ENCODE measurements around the gene BATF.

Gene BATF

DNA sequence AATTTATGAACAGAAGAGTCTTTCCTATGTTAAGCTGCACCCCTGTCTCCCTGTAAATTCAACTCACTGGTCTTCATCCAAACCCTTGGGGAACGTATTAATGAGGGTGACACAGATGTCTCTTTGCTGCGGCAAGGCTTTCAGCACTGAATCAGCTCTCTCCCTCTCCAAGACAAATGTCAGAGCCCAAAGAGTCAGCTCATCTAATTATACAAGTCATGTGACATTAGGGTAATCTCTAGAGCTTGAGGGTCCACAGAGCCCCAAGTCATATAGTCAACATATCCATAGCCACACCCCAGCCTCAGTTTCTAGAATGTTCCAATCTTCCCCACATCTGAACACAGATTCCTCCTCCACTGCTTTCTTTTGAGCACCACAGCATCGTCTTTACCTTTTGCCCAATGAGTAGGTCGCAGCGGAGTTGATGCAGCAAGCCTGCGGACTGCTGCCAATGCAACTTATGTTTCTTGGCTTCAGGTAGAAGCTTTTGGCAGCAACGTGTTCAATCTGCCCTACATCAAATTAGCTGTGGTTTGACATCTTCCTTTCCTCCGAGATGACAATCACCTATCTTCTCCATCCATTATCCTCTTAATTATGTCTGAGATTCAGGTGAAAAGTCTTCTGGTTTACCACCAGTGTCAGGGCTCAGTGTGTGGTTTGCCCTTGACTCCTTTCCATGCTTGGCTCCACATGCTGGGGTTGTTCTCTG, 5.3 kb downstream of the BATF start:
- POLR2A ChIA-PET: interaction anchor here (1.5 kb wide), 1 partner anchor 12 kb away, joined by 6 read pairs; no protein-coding TSS in a partner anchor

DNA sequence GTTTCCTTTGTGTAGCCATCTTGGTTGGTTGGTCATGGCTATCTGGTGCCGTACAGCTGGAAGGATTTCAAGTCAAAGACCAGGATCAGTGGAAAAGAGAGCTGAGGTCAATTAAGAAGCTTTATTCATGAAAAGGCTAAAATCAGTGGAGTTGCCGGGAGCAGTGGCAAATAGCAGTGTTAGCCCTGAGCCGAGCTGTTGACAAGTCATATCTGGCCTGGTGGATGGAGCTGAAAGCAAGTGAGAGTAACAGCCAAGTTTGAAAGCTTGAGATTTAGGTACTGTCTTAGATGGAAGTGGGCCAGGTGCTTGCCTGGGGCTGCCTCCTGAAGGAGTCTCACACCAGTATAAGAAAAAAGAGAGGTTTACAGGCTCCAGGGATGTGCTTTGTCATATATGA, 9.0 kb downstream of the BATF start:
- no peak for DNase-seq (ENCODE audit: extremely low spot score)
- TF ChIP-seq, protein P1, sequence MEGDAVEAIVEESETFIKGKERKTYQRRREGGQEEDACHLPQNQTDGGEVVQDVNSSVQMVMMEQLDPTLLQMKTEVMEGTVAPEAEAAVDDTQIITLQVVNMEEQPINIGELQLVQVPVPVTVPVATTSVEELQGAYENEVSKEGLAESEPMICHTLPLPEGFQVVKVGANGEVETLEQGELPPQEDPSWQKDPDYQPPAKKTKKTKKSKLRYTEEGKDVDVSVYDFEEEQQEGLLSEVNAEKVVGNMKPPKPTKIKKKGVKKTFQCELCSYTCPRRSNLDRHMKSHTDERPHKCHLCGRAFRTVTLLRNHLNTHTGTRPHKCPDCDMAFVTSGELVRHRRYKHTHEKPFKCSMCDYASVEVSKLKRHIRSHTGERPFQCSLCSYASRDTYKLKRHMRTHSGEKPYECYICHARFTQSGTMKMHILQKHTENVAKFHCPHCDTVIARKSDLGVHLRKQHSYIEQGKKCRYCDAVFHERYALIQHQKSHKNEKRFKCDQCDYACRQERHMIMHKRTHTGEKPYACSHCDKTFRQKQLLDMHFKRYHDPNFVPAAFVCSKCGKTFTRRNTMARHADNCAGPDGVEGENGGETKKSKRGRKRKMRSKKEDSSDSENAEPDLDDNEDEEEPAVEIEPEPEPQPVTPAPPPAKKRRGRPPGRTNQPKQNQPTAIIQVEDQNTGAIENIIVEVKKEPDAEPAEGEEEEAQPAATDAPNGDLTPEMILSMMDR (IDR thresholded peaks at IDR 0.05; ENCODE audit: control extremely low read depth, extremely low read depth, low read depth, missing control alignments): no peak
- ChIA-PET POLR2A (no interaction called here), CTCF (interaction anchor here (1.2 to 7.3 kb wide), 6 partner anchors 9 to 42 kb away, joined by 3 to 63 read pairs (median 6); no protein-coding TSS in a partner anchor)

More for the DNA sequence above, 5.3 kb downstream of the BATF start:
- DNase-seq (ENCODE audit: extremely low spot score): no peak
- CTCF ChIA-PET: interaction anchor here (1.3 to 7.3 kb wide), 7 partner anchors 10 to 40 kb away, joined by 3 to 63 read pairs (median 5); no protein-coding TSS in a partner anchor
- TF ChIP-seq, protein P1 (IDR thresholded peaks at IDR 0.05; ENCODE audit: control extremely low read depth, extremely low read depth, low read depth, missing control alignments): no peak

DNA sequence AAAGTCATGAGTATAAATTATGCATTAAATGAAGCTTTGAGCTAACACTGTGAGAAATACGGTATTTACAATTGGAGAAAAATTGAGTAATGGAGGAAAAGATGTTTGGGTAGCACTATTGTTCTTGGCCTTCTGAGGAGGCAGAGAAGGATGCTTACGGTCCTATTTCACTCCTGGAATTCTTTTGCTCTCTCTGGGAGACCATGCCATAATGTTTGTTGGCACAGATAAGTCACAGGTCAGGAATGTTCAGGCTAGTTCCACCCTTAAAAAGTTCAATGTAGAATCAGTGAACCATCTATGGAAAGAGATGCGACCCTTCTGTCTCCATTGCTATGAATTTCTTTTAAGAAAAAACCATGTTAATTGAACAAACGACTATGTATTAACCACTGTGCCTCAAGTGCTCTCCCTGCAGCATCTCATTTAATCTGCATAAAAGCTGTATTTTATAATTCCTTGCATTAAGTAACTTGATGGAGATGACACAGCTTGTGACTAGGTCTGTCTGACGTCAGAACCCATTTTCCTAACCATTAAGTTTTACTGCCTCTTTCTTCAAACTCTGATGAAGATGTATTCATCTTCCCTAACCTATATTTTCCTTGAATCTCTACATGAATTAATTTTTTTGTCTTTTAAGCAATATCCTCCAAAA, 9.5 kb downstream of the BATF start:
- DNase-seq (ENCODE audit: extremely low spot score): no peak
- TF ChIP-seq, protein P1 (IDR thresholded peaks at IDR 0.05; ENCODE audit: control extremely low read depth, extremely low read depth, low read depth, missing control alignments): no peak
- CTCF ChIA-PET: interaction anchor here (1.2 to 7.3 kb wide), 5 partner anchors 10 to 43 kb away, joined by 3 to 63 read pairs (median 6); no protein-coding TSS in a partner anchor
- POLR2A ChIA-PET: no interaction called here

DNA sequence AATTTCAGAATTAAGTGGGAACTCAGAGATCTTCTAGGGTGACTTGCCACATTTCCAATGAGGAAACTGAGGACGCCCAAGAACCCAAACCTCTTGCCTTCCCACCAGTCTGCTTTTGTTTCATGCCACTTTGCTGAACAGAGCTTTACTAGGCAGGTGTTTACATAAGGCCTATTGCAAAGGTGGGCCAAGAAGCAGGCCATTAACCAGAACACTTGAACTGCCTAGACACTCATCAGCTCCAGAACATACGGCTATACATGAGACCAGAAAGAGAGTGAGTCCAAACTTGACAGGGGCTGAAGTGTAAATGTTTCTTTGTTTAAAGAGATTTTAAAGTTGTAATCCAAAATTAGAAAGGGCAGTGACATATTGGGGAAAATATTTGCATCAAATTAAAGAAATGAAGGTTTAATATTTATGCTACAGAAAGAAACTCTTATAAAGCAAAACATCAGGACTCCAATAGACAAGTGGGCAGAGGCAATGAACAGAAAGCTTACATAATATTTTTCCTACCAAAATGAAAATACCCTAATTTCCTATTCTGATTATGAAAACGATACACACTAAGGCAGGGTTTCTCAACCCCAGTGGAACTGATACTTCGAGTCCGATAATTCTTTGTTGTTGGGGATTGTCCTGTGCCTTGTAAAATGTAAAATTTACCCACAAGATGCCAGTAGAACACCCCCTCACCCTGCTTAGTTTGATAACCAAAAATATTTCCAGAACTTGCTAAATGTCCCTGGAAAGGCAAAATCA, 11.7 kb downstream of the BATF start:
- ChIA-PET POLR2A (interaction anchor here (0.7 kb wide), 1 partner anchor 9 kb away, joined by 3 read pairs; no protein-coding TSS in a partner anchor), CTCF (interaction anchor here (0.9 to 1.8 kb wide), 5 partner anchors 13 to 43 kb away, joined by 3 to 14 read pairs (median 4); no protein-coding TSS in a partner anchor)
- no peak for DNase-seq (ENCODE audit: extremely low spot score)
- TF ChIP-seq, protein P1 (IDR thresholded peaks at IDR 0.05; ENCODE audit: control extremely low read depth, extremely low read depth, low read depth, missing control alignments): no peak

DNA sequence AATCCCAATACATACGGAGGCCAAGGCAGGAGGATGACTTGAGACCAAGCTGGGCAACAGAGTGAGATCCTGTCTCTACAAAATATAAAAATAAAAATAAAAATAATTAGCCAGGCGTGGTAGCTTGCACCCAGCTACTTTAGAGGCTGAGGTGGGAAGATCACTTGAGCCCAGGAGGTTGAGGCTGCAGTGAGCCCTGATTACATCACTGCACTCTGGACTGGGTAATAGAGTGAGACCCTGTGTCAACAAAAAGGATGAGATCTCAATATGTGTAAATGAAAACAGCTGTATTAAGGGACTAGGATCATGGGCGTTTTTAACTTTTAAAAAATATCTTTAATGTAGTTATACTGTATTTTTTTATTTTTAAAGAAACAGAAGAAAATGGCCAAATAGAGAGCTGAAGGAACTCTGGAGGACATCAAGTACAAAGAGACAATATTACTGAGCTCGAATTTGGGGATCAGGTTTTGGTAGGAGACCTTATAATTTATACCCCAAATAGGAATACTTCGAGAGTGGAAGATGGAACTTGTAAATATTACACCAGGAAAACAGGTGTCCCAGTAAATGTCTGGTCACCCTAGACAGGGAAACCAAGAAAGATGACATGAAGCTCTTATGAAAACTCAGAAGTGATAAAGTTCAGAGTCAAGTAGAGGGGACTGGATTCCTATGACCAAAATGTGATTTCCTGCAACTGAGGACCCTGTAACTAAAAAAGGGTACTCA, 13.1 kb downstream of the BATF start:
- no peak for DNase-seq (ENCODE audit: extremely low spot score)
- CTCF ChIA-PET: interaction anchor here (1.0 to 1.6 kb wide), 5 partner anchors 9 to 228 kb away, joined by 3 to 9 read pairs (median 5); no protein-coding TSS in a partner anchor
- TF ChIP-seq, protein P1 (IDR thresholded peaks at IDR 0.05; ENCODE audit: control extremely low read depth, extremely low read depth, low read depth, missing control alignments): no peak
- POLR2A ChIA-PET: interaction anchor here (0.6 kb wide), 1 partner anchor 11 kb away, joined by 3 read pairs; no protein-coding TSS in a partner anchor
